RWPE2 (cell line): ENCODE measurements around the gene ADIPOQ.
"Not testable (repeated sequence)": the region's sequence is repeated elsewhere in the genome, so short reads cannot be mapped to it uniquely, and the experiment has no call there.

Experiments used
- ATAC-seq: fragments of 200-7000 bp; cut with Tn5 transposase; 3 replicates; pipeline ENCODE4 v1.9.1; 2021; ENCODE audit warnings: low read depth
- DNase-seq: peaks from one replicate; pipeline ENCODE4 v3.0.0-alpha.2; 2020; ENCODE audit warnings: low spot score
- H3K27ac ChIP-seq: fragments of 450-650 bp; 2 replicates; pipeline ENCODE4 v1.5.1; 2017; ENCODE audit warnings: mild to moderate bottlenecking; ENCODE audit not compliant: poor library complexity, severe bottlenecking
- H3K27me3 ChIP-seq: fragments of 250-450 bp; sonication (Bioruptor Pico); 2 replicates; pipeline ENCODE4 v1.5.1; 2021; ENCODE audit warnings: mild to moderate bottlenecking, moderate library complexity; ENCODE audit not compliant: insufficient read depth, poor library complexity, severe bottlenecking
- H3K36me3 ChIP-seq: fragments of 250-450 bp; sonication (Bioruptor Pico); 2 replicates; pipeline ENCODE4 v1.5.1; 2020; ENCODE audit warnings: low read depth, mild to moderate bottlenecking, moderate library complexity
- H3K4me1 ChIP-seq: fragments of 250-450 bp; sonication (Bioruptor Pico); 2 replicates; pipeline ENCODE4 v1.5.1; 2021; ENCODE audit warnings: mild to moderate bottlenecking, moderate library complexity; ENCODE audit not compliant: insufficient read depth, poor library complexity, severe bottlenecking
- H3K4me3 ChIP-seq: fragments of 250-450 bp; sonication (Bioruptor Pico); 2 replicates; pipeline ENCODE4 v1.5.1; 2021; ENCODE audit warnings: mild to moderate bottlenecking, moderate library complexity; ENCODE audit not compliant: severe bottlenecking
- H3K9me3 ChIP-seq: fragments of 250-450 bp; sonication (Bioruptor Pico); 2 replicates; pipeline ENCODE4 v1.5.1; 2021; ENCODE audit warnings: mild to moderate bottlenecking, moderate library complexity; ENCODE audit not compliant: severe bottlenecking
- TF ChIP-seq, protein P1 (sequence below): fragments of 450-650 bp; IDR thresholded peaks from one replicate; pipeline ENCODE4 v1.5.1; 2017; ENCODE audit warnings: mild to moderate bottlenecking, moderate library complexity; ENCODE audit not compliant: poor library complexity, severe bottlenecking

Gene ADIPOQ

DNA sequence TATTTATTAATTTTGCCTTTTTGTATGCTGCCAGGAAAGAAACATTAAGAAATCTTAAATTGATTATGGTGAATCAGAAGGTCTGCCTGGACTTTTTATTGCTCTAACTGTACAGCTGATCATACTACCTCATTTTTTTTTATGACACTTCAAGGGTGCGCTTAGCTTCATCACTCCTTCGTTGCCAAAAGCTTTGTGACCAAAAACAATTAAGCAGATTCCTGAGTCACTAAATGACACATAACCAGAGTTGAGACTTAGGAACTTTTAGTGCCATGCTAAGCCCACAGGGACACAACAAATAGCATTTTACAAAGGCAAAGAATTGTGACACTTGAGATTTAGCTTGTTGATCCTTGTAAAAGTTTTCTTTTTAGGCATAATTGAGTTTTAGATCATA lies 4.9 kb downstream of the ADIPOQ start:
- TF ChIP-seq, protein P1, sequence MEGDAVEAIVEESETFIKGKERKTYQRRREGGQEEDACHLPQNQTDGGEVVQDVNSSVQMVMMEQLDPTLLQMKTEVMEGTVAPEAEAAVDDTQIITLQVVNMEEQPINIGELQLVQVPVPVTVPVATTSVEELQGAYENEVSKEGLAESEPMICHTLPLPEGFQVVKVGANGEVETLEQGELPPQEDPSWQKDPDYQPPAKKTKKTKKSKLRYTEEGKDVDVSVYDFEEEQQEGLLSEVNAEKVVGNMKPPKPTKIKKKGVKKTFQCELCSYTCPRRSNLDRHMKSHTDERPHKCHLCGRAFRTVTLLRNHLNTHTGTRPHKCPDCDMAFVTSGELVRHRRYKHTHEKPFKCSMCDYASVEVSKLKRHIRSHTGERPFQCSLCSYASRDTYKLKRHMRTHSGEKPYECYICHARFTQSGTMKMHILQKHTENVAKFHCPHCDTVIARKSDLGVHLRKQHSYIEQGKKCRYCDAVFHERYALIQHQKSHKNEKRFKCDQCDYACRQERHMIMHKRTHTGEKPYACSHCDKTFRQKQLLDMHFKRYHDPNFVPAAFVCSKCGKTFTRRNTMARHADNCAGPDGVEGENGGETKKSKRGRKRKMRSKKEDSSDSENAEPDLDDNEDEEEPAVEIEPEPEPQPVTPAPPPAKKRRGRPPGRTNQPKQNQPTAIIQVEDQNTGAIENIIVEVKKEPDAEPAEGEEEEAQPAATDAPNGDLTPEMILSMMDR = no peak
- H3K4me1 ChIP-seq = no peaks in the 10 kb centered on the region
- no peaks in the 10 kb centered on the region for H3K27me3 ChIP-seq
- H3K4me3 ChIP-seq = no peak overlapping the region
- no peak overlapping the region for H3K27ac ChIP-seq
- H3K36me3 ChIP-seq = no peaks in the 10 kb centered on the region
- ATAC-seq (no peak), DNase-seq (no peak)
- H3K9me3 ChIP-seq = no peaks in the 10 kb centered on the region

DNA sequence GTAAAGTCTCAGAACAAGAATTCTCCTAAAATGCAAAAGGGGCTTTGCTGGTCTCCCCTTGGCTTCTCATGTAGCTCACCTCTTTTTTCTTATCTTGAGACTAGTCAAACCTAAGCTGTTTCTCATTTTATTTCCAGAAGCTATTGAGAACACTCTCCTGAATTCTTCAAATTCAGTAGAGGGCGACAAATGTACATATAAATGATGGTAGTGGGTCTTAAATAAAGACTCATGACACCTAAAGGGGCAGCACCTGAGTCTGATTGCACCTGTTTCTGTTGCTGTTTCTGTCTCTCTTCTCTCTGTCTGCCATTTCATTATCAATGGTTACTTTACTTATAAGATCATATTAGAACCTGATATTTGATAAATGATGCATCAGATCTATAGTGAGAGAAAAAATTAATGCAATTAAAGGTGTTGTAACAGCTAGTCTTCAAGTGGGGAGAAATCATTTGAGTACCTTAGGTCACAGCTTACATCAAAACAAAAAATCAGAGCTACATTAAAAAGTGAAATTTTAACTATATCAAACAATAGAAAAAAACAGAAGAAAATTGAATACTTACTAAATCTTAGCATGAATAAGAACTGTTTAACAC lies 7.0 kb downstream of the ADIPOQ start:
- no peak overlapping the region for H3K4me3 ChIP-seq
- no peak overlapping the region for H3K27ac ChIP-seq
- no peaks in the 10 kb centered on the region for H3K4me1 ChIP-seq
- ATAC-seq (peak; percentile 72), DNase-seq (no peak)
- H3K27me3 ChIP-seq = no peaks in the 10 kb centered on the region
- H3K36me3 ChIP-seq = no peaks in the 10 kb centered on the region
- H3K9me3 ChIP-seq = no peaks in the 10 kb centered on the region
- TF ChIP-seq, protein P1 = peak; percentile 68

DNA sequence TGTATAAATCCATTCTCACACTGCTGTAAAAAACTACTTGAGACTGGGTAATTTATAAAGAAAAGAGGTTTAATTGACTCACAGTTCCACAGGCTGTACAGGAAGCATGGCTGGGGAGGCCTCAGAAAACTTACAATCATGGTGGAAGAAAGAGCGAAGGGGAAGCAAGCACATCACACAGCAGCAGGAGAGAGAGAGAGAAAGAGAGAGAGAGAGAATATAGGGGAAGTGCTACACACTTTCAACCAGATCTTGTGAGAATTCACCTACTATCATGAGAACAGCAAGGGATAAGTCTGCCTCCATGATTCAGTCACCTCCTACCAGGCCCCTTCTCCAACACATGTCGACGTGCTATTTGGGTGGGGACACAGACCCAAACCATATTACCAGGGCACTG lies 9.3 kb downstream of the ADIPOQ start:
- H3K9me3 ChIP-seq, H3K4me1 ChIP-seq, DNase-seq, H3K36me3 ChIP-seq, H3K27ac ChIP-seq, H3K27me3 ChIP-seq, H3K4me3 ChIP-seq, ATAC-seq: not testable (repeated sequence)

DNA sequence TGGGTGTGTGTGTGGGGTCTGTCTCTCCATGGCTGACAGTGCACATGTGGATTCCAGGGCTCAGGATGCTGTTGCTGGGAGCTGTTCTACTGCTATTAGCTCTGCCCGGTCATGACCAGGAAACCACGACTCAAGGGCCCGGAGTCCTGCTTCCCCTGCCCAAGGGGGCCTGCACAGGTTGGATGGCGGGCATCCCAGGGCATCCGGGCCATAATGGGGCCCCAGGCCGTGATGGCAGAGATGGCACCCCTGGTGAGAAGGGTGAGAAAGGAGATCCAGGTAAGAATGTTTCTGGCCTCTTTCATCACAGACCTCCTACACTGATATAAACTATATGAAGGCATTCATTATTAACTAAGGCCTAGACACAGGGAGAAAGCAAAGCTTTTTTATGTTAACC lies 10.5 kb downstream of the ADIPOQ start:
- Histone ChIP-seq H3K27ac (no peak overlapping the region), H3K36me3 (no peaks in the 10 kb centered on the region), H3K4me3 (no peak overlapping the region), H3K27me3 (no peaks in the 10 kb centered on the region), H3K4me1 (no peaks in the 10 kb centered on the region), H3K9me3 (no peaks in the 10 kb centered on the region)
- ATAC-seq = no peak
- TF ChIP-seq, protein P1 = no peak
- no peak for DNase-seq

DNA sequence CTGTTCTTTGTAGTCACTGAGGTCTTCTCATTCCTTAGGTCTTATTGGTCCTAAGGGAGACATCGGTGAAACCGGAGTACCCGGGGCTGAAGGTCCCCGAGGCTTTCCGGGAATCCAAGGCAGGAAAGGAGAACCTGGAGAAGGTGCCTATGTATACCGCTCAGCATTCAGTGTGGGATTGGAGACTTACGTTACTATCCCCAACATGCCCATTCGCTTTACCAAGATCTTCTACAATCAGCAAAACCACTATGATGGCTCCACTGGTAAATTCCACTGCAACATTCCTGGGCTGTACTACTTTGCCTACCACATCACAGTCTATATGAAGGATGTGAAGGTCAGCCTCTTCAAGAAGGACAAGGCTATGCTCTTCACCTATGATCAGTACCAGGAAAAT lies 11.6 kb downstream of the ADIPOQ start:
- no peak overlapping the region for H3K27ac ChIP-seq
- H3K9me3 ChIP-seq = no peaks in the 10 kb centered on the region
- TF ChIP-seq, protein P1 = no peak
- ATAC-seq = no peak
- H3K36me3 ChIP-seq = no peaks in the 10 kb centered on the region
- H3K27me3 ChIP-seq = no peaks in the 10 kb centered on the region
- no peaks in the 10 kb centered on the region for H3K4me1 ChIP-seq
- H3K4me3 ChIP-seq = no peak overlapping the region
- DNase-seq = no peak
